C4-2B (cell line): ENCODE measurements around the gene GIT2.

Source experiments
- H3K27ac ChIP-seq: fragments of 450-650 bp; 2 replicates; pipeline ENCODE4 v1.5.1; 2017
- CTCF ChIP-seq: fragments of 450-650 bp; conservative IDR thresholded peaks from 2 replicates; pipeline ENCODE4 v1.5.1; 2017; ENCODE audit warnings: mild to moderate bottlenecking
- ZFX ChIP-seq: fragments of 450-650 bp; IDR thresholded peaks from 2 replicates; pipeline ENCODE4 v1.6.1; 2017

Gene GIT2

GRCh38 chr12:109996483-109996853 lies 300 bp upstream of the GIT2 start:
- H3K27ac ChIP-seq: peak overlapping the region; percentile 76
- TF ChIP-seq CTCF (no peak), ZFX (no peak)

GRCh38 chr12:109995361-109995685 lies 845 bp downstream of the GIT2 start:
- H3K27ac ChIP-seq: peak overlapping the region; percentile 76
- TF ChIP-seq ZFX (no peak), CTCF (no peak)

- TF ChIP-seq ZFX (no peak), CTCF (no peak)
- H3K27ac ChIP-seq: no peak overlapping the region
These were observed 1.6 kb downstream of the GIT2 start for GRCh38 chr12:109994401-109995175.

GRCh38 chr12:109993091-109993490 lies 3.1 kb downstream of the GIT2 start:
- H3K27ac ChIP-seq: no peak overlapping the region
- no peak for TF ChIP-seq CTCF
- no peak for TF ChIP-seq ZFX

GRCh38 chr12:109991586-109991985 lies 4.6 kb downstream of the GIT2 start:
- no peak overlapping the region for H3K27ac ChIP-seq
- TF ChIP-seq ZFX (no peak), CTCF (no peak)

- TF ChIP-seq ZFX (no peak), CTCF (no peak)
- no peak overlapping the region for H3K27ac ChIP-seq
These were observed 6.8 kb downstream of the GIT2 start for GRCh38 chr12:109989380-109989779.

- TF ChIP-seq ZFX (no peak), CTCF (no peak)
- H3K27ac ChIP-seq: no peak overlapping the region
These were observed 7.3 kb downstream of the GIT2 start for GRCh38 chr12:109988903-109989302.
